HG03108 (cell line): ENCODE data around the gene KDM1B.

ENCODE experiments used
- ATAC-seq: cut with Tn5 transposase; IDR thresholded peaks from one replicate; pipeline ENCODE4 v1.9.1; 2021; ENCODE audit warnings: moderate library complexity; ENCODE audit not compliant: unreplicated experiment

KDM1B gene, protein sequence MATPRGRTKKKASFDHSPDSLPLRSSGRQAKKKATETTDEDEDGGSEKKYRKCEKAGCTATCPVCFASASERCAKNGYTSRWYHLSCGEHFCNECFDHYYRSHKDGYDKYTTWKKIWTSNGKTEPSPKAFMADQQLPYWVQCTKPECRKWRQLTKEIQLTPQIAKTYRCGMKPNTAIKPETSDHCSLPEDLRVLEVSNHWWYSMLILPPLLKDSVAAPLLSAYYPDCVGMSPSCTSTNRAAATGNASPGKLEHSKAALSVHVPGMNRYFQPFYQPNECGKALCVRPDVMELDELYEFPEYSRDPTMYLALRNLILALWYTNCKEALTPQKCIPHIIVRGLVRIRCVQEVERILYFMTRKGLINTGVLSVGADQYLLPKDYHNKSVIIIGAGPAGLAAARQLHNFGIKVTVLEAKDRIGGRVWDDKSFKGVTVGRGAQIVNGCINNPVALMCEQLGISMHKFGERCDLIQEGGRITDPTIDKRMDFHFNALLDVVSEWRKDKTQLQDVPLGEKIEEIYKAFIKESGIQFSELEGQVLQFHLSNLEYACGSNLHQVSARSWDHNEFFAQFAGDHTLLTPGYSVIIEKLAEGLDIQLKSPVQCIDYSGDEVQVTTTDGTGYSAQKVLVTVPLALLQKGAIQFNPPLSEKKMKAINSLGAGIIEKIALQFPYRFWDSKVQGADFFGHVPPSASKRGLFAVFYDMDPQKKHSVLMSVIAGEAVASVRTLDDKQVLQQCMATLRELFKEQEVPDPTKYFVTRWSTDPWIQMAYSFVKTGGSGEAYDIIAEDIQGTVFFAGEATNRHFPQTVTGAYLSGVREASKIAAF

DNA sequence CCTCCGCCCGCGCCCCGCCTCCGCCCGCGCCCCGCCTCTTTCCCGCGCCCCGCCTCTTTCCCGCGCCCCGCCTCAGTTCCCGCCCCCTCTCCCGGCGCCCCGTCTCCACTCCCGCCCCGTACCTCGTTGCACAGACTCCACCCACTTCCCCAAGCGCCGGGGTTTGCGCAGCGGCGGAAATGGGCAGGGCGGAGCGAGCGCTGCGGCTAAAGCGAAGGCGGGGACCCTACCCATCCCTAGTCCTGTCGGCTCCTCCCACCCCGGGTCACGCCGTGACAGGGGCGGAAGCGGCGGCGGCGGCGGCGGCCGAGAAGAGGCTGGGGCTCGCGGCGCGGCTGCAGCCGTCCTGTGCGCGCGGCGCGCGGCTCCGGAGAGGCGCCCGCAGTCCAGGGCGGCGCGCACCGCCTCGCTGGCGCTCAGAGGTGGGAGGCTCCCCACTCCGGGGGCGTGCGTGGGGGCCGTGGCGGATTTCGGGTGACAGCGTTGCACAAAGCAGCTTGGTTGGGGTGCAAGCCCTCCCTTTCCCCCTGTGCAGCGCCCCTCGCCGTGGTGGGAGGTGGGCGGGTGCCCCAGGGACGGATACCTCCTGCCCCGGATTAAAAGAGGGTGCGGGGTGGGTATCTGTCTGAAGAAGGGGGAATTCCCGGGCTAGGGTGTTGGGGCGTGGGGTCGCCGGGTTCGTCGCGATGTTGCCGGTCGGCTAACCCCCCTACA, at the start of gene KDM1B:
TSS of gene KDM1B (plus strand) at position 273 of the 714 bp plus-strand sequence. CDS start 4,474 bp downstream, outside the sequence.
- peak; percentile 85 for ATAC-seq

DNA sequence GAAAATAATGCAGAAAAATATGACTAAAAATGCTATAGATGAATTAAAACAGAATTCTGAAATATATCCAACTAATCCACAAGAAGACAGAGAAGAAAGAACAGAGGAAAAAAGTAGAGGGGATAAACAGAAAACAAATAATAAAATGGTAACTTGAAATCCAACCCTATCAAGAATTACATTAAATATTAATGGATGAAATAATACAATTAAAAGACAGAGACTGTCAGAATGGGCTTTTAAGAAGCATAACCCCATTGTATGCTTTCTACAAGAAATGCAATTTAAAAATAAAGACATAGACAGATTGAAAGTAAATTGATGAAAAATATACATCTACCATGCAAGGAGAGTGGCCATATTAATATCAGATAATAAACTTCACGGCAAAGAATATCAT, 48.2 kb upstream of the KDM1B start:
- no peak for ATAC-seq

DNA sequence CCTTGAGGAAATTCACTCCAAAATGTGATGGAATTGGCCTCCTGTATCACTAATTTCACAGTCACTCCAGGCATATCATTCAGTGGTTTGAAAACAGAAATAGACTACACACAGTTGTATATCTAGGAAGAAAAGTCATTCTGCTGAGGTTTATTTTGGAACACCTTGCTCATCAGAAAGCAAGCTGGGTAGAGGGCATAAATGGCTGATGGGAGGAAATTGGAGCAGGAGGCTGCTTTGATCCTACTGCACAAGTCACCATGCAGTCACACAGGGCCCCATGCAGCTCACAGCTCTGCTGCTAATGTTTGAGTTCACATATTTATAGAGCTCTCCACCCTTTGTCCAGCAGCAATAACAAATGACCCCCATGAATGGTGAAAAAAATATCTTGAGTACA, 45.1 kb upstream of the KDM1B start:
- no peak for ATAC-seq

DNA sequence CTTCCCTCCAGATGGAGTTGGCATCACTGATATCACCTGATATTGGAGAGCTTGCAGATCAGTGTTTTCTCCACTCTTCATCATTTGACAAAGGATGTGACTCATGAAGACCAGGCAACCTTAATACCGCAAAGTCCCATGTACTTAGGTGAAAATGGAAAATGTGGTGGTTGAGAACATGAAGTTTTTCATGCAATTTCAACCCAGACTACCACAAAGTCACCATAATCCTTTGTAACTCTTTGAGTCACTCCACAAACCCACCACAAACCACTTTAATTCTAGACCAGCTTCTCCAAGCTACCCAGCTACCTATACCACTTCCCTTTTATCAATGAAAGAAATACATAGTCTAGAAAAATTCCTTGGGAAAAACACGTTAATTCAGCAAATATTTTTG, 39.9 kb upstream of the KDM1B start:
- ATAC-seq = no peak

DNA sequence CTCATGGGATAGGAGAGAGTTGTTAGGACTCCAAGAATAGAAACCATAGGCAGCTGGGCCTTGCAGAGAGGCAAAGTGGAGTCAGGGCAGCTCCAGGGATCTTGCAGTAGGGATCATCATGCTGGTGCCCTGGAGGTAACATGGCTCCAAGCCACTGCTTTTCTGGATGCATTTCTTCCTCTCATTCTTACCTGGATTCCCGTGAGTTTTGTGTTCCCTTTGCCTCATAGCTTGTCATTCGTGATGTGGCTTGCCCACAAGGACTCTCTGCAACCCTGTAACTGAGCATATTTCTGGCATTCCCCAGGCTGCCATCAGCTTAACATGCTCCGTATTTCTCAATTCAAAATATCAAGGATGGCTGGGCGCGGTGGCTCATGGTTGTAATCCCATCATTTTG, 38.1 kb upstream of the KDM1B start:
- ATAC-seq = no peak

DNA sequence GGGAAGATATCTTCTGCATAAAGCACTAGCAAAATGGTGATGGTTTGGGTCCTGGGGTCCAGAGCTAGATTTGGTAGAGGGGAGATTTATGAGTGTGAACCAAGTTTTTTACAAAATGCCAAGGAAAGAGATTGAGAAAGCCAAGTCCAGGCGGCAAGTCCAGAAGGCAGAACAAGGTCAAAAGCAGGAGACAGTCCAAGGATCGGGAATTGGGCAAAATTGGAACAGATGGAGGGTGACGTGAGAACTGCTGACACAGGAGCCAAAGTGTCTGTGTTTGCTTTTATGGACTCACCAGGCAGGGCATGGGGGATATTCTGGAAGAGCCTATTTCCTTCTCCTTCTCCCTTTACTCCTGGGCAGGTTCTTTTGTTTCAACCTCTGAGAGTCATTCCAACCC, 36.9 kb upstream of the KDM1B start:
- no peak for ATAC-seq

DNA sequence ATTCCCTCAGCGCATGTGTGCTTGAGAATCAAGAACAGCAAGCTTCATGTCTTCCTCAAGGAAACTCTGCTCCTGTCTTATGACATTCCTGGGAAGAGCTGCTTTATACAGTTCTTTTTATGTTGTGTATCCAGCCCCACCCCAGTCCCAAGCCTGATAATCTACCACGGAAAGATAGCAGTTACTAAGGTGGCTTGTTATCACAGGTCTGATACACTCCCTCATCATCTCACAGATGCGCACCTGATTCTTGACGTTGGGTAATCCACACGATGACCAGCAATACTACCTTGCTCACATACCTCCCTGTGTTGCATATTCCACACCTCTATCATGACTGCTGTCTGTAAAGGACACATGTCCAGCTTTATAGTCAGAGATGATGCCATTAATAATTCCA, 36.0 kb upstream of the KDM1B start:
- ATAC-seq = no peak

DNA sequence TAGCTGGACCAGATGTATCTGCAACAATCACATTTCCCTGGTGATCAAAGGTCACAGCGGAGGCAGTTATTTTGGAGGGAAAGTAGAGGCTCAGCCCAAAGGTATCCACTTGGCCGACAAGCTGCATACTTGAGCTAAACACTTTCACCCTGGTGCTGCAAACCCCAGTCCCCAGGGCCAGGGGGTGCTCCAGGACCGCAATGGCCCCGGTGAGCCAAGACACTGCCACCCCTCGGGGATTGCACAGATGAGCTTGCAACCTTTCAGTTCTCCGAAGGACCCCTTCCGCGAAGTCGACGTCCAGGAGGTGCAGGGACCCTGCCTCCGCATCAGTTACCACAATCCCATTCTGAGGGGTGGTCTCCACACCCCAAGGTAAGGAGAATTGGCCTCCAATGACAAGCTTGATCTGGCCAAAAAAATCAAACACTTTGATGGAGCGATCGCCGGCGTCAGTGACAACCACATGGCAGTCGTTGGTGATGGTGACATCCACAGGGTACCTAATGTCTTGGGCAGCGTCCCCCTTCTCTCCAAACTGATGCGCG, 33.6 kb upstream of the KDM1B start:
- no peak for ATAC-seq

DNA sequence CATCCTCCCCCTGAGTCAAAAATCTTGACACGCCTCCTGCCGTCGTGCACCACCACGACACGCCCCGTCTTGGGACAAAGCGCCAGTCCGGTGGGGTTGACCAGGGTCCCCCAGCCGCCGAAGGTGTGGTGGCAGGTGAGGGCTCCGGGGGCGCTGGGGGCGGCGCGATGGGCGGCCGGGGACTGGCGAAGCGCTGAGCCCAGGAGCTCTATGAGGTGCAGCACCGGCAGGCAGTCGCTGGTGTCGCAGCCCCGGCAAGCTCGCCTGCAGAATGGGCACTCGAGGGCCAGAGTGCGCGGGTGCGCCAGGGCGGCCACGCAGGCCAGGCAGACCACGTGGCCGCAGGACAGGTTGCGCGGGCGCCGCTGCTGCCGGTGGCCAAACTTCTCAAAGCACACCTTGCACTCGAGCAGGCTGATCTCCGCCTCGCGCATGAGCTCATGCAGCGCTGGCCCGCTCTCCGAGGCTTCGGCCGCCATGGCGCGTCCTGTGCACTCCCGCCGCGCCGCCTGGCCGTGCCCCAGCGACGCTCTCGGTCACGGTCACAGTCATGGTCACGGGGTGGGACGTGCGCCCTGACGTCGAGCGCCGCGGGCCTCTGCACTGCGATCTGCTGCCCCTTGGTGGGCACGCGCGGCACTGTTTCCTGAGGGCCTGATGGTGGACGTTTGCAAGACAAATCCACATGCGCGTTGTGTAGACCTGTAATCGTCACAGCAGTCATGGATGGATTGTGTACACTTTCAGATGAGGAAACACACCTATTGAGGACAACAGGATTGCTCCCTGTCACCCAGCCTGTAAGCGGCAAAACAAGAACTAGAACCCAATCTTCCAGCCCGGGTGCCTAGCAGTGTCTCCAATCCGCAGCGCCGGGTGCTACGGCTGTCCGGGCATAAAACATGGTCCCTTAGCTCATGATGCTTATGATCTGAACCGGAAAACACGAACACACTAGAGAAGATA, 32.8 kb upstream of the KDM1B start, which contains the start of gene NHLRC1:
TSS of gene NHLRC1 (minus strand) at position 550 of the 966 bp plus-strand sequence. CDS start at position 479, 71 bp downstream.
- ATAC-seq = peak; percentile 99

DNA sequence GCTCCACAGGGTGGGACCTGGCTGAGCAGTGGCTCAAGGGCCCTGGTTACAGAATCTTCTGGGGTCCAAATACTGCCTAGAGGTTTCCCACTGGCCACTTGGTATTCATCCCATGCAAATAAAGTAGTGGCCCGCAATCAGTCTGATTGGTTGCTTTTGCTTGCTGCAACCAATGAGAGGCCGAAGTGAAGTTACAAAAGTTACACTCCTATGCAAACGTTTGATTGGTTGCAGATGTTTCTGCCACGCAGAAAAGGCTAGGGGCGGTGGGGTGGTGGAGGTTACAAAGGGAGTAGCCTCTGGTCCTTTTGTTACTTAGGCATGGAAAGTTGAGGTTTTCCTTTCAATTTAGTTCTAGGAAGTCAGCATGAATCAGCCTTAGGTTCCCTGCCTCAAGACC, 29.1 kb upstream of the KDM1B start:
- ATAC-seq = no peak

DNA sequence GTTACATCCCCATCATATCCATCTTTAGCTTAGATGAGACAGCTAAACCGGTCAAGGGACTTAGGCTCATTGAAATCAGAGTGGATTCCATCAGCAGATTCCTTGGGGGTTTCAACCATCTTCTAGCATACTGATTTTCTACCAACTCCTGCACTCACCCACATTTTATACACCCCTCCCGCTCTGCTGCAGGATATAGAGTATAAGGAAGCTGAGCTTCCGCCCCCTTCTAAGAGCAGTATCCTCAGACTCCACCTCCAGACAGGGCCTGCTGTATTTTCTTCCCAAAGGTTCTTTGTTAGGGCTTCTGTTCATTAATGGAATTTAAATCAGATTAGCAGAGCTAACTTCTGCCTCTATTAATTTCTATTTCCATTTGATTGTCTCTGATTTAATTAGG, 22.9 kb upstream of the KDM1B start:
- ATAC-seq = no peak

DNA sequence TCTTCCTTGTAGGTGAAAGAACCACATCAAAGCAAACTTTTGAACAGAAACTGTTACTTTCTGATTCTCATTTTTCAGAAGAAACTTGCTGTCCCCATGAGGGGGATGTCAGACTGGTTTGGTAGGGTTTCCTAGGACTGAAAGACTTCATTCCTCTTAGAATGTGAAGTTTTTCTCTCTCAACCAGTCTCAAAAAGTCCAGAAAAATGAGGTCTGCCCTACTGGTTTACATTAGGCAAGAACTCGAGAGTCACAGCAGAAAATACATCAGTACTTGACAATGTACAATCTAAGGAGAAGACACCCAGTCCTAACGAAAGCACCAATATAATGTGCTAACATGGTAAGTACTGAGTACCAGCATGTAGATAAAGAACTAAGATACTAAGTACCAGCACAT, 20.1 kb upstream of the KDM1B start:
- ATAC-seq = no peak

DNA sequence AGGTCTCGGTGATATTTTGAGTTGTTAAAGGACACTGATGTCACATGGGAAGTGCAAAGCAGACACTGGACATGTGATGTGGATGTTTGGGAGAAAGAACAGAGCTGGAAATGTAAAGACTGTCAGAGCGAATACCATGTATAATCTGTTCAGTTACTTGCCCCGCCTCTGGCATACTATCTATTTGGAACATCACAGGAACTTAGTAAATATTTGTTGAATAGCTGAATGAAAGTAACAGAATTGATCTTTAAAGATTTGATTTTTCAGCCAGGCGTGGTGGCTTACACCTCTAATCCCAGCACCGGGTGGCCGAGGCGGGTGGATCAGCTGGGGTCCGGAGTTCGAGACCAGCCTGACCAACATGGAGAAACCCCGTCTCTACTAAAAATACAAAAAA, 19.0 kb upstream of the KDM1B start:
- ATAC-seq = no peak

DNA sequence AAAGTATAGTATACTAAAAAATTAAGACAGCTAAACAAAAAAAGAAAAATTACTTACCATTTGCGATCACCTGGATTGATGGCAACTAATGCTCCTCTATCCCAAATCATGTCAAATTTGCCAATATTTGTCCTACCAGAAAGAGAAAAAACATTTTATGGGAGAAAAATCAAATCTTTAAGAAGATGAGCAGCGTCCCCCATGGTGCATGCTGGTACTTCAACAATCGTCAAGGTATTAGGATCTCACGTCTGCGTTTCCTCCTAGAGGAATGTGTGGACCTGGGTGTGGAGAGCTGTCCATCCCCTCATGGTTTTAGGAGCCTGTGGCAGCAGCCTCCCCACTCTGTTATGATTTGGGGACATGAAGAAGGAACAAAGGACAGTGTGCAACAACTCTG, 16.3 kb upstream of the KDM1B start:
- no peak for ATAC-seq

DNA sequence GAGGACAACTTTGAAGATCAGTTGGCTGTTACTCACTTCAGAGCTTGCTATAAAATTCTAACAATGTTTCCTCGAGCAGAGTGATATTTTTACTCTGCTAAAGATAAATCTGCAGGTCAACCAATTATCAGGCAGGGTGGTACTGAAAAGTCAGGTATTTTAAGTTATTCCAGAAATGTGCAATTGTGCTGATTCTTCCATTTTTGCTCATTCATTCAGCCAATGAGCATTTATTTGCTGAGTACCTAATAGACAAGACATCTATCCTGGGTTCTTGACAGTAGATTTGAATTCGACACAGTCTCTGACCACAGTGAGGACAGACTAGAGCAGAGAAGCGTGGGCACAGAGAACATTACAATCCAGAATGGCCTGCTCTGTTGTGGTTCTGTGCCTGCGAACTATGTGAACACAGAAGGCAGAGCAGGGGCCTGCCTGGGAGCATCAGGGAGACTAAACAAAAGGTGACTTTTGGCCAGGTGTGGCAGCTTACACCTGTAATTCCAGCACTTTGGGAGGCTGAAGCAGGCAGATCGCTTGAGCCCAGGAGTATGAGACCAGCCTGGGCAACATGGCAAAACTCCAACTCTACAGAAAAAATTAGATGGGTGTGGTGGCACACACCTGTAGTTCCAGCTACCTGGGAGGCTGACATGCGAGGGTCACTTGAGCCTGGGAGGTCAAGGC, 15.1 kb upstream of the KDM1B start:
- no peak for ATAC-seq

DNA sequence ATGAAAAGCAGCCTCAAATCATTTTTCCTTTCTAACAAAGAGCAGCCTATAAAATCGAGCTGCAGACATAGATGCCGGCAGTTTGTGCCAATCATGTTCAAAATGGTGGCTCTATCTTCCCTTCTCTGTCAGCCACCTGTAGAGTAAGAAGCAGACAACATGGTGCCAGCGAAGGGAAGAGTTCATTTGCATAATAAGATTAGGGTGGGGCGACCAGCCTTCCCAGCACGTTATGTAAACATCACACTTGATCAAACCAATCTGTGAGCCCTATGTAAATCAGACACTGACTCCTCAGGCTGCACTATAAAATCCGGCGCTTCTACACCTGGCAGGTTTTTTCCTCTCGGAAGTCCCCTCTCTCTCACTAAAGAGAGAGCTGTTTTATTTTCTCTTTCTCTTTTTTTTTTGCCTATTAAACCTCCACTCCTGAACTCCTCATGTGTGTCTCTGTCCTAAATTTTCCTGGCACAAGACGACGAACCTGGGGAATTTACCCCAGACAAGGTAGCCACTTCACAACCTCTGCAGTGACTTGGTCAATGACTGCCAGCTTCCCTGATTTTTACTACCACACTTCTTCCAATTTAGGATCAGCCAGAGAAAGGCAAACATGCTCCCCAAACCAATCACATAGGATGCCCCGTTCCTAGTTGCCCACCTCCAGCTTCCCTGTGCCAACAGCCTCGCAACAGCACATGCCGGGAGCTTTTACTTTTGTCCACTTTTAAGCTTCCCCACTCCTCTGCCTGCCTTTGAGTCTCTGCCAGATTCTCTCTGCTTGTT, 13.2 kb upstream of the KDM1B start:
- ATAC-seq = no peak

DNA sequence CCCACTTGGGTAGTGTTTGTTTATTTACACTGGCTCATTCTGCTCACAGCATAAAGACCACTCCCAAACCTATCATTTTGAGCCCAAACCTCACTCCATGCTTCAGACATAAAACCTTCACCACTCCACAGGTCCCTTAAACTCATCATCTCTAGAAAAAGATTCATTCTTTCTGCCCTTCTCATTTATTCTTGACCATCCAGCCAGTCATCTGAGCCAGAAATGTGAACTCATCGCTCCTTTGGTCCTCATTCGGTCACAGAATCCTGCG, 12.7 kb upstream of the KDM1B start:
- no peak for ATAC-seq

DNA sequence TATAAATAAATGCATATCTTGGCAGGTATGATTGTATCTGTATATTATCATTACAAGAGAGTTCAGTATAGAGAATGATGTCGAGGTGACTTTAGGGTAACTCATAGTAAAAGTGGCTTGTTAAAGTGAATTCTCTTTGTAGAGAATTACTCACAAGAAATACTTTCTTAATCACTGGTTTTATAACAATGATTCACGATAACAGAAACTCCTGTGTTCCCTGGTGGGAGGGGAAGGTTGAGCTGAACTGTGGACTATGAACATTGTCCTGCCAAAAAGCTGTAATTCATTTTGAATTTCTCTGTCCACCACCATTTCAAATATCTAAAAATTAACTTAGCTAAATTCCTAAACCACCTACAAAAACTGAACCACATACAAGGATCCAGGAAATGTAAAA, 8.1 kb upstream of the KDM1B start:
- no peak for ATAC-seq

DNA sequence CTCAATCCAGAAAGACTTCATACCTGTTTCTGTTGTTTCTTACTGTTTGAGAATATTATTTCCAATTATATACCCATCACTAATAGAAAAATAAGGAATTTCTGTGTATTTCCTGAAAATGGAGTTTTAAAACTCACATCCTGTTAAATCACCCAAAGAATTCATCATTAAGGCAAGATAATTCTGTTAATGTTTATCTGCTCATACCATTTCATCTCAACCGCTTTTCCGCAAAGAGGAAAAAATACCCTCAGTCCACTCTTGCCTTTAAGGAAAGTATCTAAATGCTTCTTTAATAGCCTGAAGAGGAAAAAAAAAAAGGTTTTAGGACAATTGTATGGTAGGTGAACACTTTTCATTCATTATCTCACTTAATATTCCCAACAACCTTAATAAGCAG, 7.6 kb upstream of the KDM1B start:
- ATAC-seq = no peak
